ENCODE measurements around the gene BRI3.
"Not testable (repeated sequence)": the region's sequence is repeated elsewhere in the genome, so short reads cannot be mapped to it uniquely, and the experiment has no call there.

The BRI3 gene

DNA sequence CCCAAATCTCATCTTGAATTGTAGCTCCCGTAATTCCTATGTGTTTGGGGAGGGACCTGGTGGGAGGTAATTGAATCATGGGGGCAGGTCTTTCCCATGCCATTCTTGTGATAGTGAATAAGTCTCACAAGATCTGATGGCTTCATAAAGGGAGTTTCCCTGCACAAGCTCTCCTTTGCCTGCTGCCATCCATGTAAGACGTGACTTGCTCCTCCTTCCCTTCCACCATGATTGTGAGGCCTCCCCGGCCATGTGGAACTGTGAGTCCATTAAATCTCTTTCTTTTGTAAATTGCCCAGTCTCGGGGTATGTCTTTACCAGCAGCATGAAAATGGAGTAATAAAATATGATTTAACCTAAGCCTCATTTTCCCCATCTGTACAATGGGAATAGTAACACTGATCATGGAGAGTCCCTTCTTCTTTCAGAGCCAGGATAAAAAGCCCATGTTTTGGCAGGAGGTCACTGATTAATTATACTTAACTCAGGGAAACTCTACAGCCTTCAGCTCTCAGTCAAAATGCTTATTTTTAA, 34.6 kb downstream of the BRI3 start:
- not testable (repeated sequence) for DNase-seq

DNA sequence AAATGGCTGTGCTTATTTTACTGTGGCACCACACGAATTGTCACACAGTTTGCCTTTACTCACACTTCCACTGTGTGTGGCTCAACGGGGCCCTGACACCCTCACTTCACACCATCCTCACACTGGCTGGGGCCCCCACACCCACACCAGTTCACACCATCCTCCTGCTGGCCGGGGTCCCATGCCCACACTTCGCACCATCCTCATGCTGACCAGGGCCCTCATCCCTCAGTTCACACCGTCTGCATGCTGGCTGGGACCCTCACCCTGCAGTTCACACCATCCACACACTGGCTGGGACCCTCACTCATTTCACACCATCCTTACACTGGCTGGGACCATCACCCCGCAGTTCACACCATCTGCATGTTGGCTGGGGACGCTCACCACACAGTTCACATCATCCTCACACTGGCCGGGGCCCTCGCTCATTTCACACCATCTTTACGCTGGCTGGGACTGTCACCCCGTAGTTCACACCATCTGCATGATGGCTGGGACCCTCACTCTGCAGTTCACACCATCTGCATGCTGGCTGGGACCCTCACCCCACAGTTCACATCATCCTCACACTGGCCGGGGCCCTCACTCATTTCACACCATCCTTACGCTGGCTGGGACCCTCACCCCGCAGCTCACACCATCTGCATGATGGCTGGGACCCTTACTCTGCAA, 36.0 kb downstream of the BRI3 start:
- DNase-seq, result no peak

DNA sequence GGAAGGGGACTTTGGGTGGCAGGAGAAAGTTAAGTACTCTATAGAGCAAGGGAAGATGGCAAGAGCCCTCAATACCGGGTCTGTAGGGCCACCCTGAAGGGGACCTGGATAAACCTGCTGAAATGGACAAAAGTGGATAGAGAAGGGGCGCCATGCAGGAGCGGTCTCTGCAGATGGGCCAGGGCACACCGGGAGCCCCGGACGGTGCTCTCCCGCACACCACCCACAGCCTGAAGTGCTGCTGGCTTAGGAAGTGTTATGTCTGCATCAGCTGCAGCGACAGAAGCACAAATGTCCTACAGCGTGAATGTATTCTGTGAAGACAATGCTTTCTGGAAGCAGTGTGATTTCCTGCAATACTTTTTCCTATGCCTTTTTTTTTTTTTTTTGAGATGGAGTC, 37.7 kb downstream of the BRI3 start:
- DNase-seq, result no peak

DNA sequence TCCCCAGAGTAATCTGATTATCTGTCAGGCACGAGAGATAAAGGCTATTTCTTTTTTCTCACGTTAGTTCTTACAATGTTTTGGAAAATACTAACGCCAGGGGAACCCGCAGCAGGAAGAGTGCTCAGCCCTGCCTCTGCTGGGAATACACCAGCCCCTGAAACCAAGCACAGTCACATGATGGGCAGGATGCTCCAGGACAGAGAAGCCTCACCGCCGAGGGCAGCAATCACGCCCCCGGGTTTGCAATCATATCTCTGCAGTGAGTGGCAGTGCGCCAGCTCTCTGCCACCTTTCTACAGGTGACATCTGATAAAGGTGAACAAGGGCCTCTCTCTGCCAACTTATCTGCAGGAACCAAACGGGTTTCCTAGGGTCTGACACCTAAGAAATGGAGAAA, 39.8 kb downstream of the BRI3 start:
- DNase-seq, result no peak

DNA sequence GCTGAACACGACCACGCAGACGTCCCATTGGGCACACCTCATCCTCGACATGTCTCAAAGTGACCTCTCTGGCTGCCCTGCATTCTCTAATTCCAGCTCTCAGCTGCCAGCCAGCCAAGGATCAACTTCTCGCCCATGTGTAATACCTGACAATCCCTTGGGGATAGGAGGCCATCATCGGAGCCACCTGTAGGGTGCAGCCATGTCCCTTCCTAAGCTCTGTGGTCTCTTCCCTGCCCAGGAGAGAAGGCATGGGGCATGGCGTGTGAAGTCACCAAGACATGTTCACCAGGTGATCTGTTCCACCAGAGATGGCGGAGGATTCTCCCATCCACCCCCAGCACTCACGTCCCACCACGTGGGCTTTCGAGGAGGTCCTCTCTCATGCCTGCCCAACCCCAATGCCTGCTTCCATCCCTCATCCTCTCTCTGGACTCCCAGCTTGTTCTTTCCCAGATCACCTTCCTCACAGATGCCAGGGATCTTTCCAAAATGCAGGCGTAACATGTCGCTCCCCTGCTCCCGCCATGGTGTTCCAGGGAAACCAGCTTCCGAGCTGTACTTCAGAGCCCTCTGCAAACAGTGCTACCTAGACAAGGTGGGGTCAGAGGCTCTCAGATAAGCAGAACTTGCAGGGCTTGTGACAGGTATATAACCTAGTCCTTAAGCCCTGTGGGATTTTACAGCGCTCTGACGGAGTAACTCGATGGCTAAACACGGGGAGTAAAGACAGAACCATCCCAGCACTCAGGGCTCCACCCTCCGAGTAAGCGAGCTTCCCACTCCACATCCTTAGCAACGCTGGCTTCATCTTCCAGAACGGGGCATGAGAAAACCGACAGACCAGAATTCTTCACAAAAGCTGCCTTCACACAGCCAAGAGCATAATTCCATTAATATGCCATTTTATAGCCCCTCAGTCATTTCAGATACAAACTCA, 41.1 kb downstream of the BRI3 start:
- no peak for DNase-seq

DNA sequence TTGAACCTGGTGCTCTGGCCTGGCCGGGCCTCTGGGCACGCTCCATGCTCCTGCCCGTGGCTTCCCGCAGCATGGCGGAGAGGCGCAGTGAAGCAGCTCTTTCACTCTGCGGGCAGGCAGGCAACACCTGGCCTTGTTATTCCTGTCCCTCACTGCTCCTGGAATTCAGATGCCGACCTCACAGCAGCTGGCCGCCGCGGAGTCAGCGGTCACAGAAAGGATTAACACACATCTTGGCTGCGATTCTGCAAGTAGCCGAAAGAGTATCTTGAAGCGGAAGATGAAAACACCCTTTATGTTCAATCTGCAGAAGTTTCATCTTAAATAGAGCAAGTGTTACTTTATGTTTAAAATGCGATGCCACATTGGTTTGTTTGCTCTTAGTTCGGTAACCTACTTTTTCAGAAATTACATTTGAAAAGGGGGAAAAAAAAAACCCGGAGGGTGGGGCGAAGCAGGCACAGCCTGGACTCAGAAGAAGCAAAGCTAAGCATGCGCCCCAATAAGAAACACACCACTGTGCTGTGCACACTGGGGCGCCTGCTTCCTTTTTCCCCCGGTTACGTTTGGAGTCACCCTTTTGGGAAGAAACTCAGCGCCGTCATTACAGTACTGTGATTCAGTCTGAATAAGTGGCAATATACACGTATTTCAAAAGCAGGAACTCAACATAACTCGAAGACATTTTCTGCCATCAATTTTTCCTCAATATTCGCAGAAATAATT, 42.3 kb downstream of the BRI3 start:
- no peak for DNase-seq

DNA sequence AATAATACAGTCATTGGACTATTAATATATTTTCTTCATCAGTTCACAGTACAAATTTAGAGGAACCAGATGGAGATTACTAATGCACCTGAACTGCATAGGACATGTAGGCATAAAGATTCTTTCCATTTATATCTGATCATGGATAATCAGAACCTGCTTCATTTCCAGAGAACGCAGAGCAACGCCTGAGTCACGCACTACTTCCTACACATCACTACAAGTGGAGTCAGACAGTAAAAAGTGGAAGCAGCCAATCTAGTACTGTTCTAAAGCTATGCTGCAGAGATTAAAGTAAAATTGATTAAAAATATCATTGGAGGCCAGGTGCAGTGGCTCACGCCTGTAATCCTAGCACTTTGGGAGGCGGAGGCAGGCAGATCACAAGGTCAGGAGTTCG, 43.3 kb downstream of the BRI3 start:
- DNase-seq, result no peak

DNA sequence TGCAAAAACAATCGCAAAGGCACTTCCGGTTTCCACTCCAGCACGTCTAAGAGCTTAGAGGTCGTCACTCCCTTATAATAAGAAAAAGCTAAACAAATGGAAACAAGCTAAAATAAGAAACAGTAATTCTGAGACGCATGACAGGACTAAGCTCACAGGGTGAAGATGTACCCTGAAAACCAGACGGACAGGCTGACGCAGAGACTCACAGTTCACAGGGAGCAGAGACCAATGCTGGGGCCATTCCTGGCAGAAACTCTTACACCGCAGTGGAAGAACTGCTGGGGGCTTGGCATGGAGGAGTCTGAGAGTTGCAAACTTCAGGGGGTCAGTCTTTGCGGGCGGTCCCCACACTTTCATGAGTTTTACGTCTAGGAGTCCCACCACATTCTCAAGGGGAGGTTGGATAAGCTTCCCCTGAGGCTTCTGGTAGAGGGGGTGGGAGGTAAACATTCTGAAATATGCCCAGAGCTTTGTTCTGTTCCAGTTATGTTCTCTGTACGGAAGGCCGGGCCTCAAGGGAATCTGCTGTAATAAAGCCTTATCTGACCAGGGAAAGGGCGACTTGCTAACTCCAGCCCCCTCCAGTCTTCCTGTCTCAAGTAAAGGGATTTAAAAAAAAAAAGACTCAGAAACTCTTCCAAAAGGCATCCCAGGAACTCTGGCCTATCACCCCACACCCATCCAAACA, 47.8 kb downstream of the BRI3 start:
- DNase-seq, result no peak

DNA sequence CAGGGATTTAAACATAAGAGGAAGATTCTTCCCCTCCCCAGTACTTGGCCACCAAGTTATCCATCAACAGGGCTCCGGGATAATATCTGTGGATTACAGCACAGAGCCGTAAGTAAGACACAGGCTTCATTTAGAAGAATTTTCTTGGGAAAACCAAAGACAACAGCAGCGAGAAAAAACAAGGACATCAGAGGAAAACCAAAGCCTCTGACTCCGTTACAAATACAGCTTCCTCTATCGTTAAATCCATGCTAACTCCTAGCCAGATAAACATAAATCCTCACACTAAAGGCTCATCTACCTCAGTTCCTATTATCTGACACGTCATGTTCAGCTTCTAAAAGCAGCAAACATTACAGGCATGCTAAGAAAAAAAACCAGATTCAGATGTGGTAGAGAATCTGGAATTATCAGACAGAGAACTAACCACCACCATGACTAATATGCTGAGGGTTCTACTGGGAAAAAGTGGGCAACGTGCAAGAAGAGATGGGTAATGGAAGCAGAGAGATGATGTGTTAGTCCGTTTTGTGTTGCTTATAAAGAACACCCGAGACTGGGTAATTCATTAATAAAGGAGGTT, 48.4 kb downstream of the BRI3 start:
- no peak for DNase-seq

DNA sequence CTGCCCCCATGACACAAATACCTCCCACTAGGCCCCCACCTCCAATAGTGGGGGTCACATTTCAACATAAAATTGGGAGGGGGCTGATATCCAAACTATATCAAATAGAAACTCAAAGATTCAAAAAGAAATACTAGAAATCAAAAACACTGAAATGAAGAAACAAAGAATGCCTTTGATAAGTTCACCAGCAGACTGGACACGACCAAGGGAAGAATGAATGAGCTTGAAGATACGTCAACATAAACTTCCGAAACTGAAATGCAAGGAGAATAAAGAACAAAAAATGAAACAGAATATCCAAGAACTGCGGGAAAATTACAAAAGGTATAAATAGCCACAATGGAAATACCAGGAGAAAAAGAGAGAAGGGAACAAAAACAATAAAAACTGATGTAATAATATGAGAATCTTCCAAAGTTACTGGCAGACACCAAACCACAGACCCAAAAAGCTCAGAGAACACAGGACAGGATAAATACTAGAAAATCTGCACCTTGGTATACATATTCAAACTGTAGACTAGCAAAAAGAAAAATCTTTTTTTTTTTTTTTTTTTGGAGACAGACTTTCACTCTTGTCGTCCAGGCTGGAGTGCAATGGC, 49.5 kb downstream of the BRI3 start:
- DNase-seq, result no peak

DNA sequence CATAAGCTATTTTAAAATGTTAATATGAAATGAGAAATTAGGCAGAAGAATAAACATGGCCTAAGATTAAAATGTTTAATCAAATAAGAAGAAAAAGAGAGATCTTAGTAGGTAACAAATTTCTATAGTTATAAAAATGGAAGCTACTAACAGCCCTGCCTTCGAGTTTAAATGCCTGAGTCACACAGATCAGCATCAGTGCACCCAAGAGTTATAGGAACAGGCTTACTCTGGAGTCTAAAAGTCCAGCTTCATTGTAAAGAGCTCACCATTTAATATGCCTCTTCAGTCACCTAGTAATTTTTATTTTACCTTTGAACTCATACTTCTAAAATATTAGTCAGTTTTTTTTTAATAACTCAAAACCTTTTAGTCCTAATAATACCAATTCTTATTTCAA, 52.6 kb downstream of the BRI3 start:
- no peak for DNase-seq

DNA sequence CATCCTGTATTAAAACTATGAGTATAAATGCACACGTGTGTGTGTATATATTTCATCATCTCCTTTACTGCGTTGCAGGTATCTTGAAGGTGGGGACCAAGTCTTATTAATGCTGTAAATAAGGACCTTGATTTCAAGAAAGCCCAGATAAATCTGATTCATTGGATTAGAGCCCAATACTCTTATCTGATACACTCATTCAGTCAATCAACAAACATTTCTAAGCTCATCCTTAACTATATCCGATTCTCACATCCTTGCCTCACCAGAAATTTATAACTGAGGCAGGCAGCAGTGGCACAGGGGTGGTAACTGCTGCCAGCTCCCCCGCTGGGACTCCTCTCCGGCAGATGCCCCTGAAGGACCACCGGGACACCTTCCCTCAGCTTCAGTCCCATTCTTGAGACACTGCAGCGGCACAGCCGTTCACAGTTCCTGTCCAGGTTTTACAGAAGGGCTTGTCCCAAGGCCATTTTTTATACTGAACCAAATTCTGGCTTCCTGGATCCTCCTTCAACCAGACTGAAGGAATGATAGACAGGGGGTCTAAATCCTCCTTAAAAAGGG, 54.0 kb downstream of the BRI3 start:
- no peak for DNase-seq

DNA sequence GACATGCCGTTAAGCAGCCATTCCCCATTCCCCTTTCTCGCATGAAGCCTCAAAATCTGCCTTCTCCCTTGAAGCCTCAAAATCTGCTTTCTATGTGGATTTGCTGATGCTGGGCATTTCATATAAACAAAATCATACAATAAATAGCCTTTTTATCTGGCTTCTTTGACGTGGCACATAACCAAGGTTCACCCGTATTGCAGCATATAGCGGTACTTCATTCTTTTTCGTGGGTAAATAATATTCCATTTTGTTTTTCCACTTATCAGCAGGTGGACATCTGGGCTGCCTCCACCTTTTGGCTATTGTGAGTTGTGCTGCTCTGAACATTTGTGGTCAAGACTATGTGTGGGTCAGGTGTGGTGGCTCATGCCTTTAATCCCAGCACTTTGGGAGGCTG, 57.0 kb downstream of the BRI3 start:
- no peak for DNase-seq

DNA sequence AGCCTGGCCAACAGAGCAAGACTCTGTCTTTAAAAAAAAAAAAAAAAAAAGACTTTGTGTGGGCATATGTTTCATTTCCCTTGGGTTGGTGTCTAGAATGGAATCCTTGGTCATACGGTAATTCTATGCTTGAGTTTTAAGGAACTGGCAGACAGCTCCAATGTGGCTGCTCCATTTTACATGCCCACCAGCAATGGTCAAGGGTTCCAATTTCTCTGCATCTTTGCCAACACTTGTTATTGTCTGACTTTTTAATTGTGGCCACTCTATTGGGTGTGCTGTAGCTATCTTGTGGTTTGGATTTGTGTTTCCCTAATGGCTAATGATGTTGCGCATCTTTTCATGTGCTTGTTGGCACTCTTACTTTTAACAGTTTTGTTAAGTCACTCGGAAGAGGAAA, 57.6 kb downstream of the BRI3 start:
- no peak for DNase-seq

DNA sequence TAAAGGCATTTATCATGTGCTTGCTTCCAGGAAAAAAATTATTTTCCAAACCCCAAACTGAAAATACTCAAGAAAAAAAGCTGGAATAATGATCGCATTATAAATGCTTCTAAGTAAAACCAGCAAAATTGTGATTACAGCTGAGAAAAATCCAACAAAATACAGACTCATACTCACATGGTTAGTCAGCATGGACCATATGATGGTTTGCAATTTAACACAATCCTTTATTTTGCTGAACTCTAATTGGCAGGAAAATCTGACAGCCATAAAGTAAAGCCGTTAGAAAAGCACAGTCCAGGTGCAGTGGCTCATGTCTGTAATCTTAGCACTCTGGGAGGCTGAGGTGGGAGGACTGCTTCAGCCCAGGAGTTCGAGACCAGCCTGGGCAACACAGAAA, 59.6 kb downstream of the BRI3 start:
- no peak for DNase-seq
